ENCODE results near the gene MICALL1. TPM values are rescaled to one million over a fixed set of nuclear protein-coding genes. Genes with fewer than 3 reads are reported as not detected.

The MICALL1 gene
- total and polyA plus RNA-seq, 2 of the 13 experiments (the other 11 are each of a cell fraction or from before 2014, with no cell fraction given) = 7.6 to 10.6 TPM

DNA sequence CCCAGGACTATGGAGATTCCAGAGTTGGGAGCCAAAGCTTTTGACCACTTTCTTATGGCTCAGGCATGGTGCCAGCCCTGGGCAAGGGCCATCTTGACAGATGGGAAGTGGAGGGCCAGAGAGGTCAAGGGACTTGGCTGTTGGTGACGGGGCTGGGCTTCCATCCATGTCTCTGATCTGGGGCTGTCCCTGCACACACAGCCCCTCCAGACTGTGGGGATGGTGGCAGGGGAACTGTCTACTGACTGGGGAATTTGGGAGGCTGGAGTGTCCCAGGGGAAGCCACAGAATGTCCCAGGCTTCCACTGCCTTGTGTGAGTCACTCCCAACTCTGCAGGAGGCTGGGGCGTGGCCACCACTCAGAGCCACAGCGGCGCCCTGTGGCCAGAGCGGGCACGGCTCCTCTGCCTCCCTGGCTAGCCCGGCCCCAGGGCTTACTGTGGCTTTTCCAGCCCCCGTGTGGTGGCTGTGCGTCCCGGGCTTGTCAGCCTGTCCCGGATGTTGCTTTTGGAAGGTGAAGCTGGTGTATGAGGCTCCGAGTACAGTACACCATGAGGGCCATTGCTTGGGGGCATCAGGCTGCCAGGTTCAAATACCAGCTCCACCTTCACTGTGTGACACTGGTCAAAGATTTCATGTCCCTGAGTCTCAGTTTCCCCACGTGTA, 27.7 kb downstream of the MICALL1 start (continued):
- TF ChIP-seq, protein P1, sequence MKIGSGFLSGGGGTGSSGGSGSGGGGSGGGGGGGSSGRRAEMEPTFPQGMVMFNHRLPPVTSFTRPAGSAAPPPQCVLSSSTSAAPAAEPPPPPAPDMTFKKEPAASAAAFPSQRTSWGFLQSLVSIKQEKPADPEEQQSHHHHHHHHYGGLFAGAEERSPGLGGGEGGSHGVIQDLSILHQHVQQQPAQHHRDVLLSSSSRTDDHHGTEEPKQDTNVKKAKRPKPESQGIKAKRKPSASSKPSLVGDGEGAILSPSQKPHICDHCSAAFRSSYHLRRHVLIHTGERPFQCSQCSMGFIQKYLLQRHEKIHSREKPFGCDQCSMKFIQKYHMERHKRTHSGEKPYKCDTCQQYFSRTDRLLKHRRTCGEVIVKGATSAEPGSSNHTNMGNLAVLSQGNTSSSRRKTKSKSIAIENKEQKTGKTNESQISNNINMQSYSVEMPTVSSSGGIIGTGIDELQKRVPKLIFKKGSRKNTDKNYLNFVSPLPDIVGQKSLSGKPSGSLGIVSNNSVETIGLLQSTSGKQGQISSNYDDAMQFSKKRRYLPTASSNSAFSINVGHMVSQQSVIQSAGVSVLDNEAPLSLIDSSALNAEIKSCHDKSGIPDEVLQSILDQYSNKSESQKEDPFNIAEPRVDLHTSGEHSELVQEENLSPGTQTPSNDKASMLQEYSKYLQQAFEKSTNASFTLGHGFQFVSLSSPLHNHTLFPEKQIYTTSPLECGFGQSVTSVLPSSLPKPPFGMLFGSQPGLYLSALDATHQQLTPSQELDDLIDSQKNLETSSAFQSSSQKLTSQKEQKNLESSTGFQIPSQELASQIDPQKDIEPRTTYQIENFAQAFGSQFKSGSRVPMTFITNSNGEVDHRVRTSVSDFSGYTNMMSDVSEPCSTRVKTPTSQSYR (CRISPR knock-in tag; IDR thresholded peaks at IDR 0.05; ENCODE audit: borderline replicate concordance) = no peak
- TF ChIP-seq CEBPB (IDR thresholded peaks at IDR 0.05; ENCODE audit: borderline replicate concordance, low read depth, low read length) (no peak), FOXM1 (CRISPR knock-in tag; IDR thresholded peaks at IDR 0.05) (no peak), EHMT2 (IDR thresholded peaks at IDR 0.05; ENCODE audit: borderline replicate concordance, low read depth, low read length) (no peak), POLR2AphosphoS5 (IDR thresholded peaks at IDR 0.05; ENCODE audit: low read depth, low read length) (no peak), ZNF569 (CRISPR knock-in tag; IDR thresholded peaks at IDR 0.05; ENCODE audit: borderline replicate concordance) (no peak), NFE2 (CRISPR knock-in tag; IDR thresholded peaks at IDR 0.05) (no peak), ZNF382 (CRISPR knock-in tag; IDR thresholded peaks at IDR 0.05; ENCODE audit: borderline replicate concordance) (no peak), ZNF7 (CRISPR knock-in tag; IDR thresholded peaks at IDR 0.05) (no peak), KDM6A (CRISPR knock-in tag; IDR thresholded peaks at IDR 0.05; ENCODE audit: low read depth) (no peak), SAP130 (CRISPR knock-in tag; IDR thresholded peaks at IDR 0.05; ENCODE audit: low read depth) (peak; percentile 80), HHEX (CRISPR knock-in tag; IDR thresholded peaks at IDR 0.05) (no peak), ZNF546 (CRISPR knock-in tag; conservative IDR thresholded peaks at IDR 0.05) (no peak), AKAP8 (CRISPR knock-in tag; IDR thresholded peaks at IDR 0.05) (0 out of 2 replicates have a peak, but pooled peaks have one; percentile 46)
- TF ChIP-seq, protein P2, sequence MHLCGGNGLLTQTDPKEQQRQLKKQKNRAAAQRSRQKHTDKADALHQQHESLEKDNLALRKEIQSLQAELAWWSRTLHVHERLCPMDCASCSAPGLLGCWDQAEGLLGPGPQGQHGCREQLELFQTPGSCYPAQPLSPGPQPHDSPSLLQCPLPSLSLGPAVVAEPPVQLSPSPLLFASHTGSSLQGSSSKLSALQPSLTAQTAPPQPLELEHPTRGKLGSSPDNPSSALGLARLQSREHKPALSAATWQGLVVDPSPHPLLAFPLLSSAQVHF (CRISPR knock-in tag; IDR thresholded peaks at IDR 0.05) = no peak
- TF ChIP-seq, protein P3, sequence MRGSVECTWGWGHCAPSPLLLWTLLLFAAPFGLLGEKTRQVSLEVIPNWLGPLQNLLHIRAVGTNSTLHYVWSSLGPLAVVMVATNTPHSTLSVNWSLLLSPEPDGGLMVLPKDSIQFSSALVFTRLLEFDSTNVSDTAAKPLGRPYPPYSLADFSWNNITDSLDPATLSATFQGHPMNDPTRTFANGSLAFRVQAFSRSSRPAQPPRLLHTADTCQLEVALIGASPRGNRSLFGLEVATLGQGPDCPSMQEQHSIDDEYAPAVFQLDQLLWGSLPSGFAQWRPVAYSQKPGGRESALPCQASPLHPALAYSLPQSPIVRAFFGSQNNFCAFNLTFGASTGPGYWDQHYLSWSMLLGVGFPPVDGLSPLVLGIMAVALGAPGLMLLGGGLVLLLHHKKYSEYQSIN (CRISPR knock-in tag; IDR thresholded peaks at IDR 0.05; ENCODE audit: borderline replicate concordance) = no peak
- TF ChIP-seq, protein P4, sequence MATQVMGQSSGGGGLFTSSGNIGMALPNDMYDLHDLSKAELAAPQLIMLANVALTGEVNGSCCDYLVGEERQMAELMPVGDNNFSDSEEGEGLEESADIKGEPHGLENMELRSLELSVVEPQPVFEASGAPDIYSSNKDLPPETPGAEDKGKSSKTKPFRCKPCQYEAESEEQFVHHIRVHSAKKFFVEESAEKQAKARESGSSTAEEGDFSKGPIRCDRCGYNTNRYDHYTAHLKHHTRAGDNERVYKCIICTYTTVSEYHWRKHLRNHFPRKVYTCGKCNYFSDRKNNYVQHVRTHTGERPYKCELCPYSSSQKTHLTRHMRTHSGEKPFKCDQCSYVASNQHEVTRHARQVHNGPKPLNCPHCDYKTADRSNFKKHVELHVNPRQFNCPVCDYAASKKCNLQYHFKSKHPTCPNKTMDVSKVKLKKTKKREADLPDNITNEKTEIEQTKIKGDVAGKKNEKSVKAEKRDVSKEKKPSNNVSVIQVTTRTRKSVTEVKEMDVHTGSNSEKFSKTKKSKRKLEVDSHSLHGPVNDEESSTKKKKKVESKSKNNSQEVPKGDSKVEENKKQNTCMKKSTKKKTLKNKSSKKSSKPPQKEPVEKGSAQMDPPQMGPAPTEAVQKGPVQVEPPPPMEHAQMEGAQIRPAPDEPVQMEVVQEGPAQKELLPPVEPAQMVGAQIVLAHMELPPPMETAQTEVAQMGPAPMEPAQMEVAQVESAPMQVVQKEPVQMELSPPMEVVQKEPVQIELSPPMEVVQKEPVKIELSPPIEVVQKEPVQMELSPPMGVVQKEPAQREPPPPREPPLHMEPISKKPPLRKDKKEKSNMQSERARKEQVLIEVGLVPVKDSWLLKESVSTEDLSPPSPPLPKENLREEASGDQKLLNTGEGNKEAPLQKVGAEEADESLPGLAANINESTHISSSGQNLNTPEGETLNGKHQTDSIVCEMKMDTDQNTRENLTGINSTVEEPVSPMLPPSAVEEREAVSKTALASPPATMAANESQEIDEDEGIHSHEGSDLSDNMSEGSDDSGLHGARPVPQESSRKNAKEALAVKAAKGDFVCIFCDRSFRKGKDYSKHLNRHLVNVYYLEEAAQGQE (IDR thresholded peaks at IDR 0.05; ENCODE audit: borderline replicate concordance in 1 of 2, low read depth in 1 of 2, low read length in 2 of 2) = no peak
- TF ChIP-seq, protein P5, sequence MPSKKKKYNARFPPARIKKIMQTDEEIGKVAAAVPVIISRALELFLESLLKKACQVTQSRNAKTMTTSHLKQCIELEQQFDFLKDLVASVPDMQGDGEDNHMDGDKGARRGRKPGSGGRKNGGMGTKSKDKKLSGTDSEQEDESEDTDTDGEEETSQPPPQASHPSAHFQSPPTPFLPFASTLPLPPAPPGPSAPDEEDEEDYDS (CRISPR knock-in tag; IDR thresholded peaks at IDR 0.05) = no peak
- TF ChIP-seq, protein P6, sequence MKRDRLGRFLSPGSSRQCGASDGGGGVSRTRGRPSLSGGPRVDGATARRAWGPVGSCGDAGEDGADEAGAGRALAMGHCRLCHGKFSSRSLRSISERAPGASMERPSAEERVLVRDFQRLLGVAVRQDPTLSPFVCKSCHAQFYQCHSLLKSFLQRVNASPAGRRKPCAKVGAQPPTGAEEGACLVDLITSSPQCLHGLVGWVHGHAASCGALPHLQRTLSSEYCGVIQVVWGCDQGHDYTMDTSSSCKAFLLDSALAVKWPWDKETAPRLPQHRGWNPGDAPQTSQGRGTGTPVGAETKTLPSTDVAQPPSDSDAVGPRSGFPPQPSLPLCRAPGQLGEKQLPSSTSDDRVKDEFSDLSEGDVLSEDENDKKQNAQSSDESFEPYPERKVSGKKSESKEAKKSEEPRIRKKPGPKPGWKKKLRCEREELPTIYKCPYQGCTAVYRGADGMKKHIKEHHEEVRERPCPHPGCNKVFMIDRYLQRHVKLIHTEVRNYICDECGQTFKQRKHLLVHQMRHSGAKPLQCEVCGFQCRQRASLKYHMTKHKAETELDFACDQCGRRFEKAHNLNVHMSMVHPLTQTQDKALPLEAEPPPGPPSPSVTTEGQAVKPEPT (CRISPR knock-in tag; IDR thresholded peaks at IDR 0.05; ENCODE audit: low read depth) = no peak
